Measurements from ENCODE around the gene RAI14.
"Not testable (repeated sequence)": the region's sequence is repeated elsewhere in the genome, so short reads cannot be mapped to it uniquely, and the experiment has no call there.

RAI14 gene

GRCh38 chr5:34722183-34722582 lies 66.1 kb downstream of the RAI14 start:
- Histone ChIP-seq H2AFZ (ENCODE audit: low read length) (no peak overlapping the region), H3K27ac (ENCODE audit: low read length) (no peak overlapping the region), H4K20me1 (ENCODE audit: insufficient read depth, low read length) (no peaks in the 10 kb centered on the region; the same call in 1 of the 2 replicates), H3F3A (ENCODE audit: insufficient read depth, low read length) (no peaks in the 10 kb centered on the region), H3K9ac (ENCODE audit: low read length) (no peak overlapping the region), H3K9me2 (replicated peaks; ENCODE audit: insufficient read depth, low read length) (no peaks in the 10 kb centered on the region), H3K4me2 (ENCODE audit: low read depth, low read length) (no peak overlapping the region), H3K9me3 (replicated peaks; ENCODE audit: insufficient read depth, low read length) (no peaks in the 10 kb centered on the region), H3K27me3 (replicated peaks; ENCODE audit: insufficient read depth, low read length) (no peaks in the 10 kb centered on the region), H3K4me3 (ENCODE audit: low read length) (no peak overlapping the region), H3K79me2 (ENCODE audit: low read length) (no peaks in the 10 kb centered on the region), H3K4me1 (ENCODE audit: low read length) (no peaks in the 10 kb centered on the region), H3K36me3 (replicated peaks; ENCODE audit: insufficient read depth, low read length) (no peaks in the 10 kb centered on the region)
- DNase-seq, result no peak
- TF ChIP-seq EZH2phosphoT487 (IDR thresholded peaks at IDR 0.05; ENCODE audit: low read length), result no peak
- TF ChIP-seq CTCF (IDR thresholded peaks at IDR 0.05; ENCODE audit: low read length), result no peak
- no peak for TF ChIP-seq EZH2 (optimal IDR thresholded peaks at IDR 0.05; ENCODE audit: low read depth, low read length)

GRCh38 chr5:34724741-34725140 lies 68.6 kb downstream of the RAI14 start:
- DNase-seq, result no peak
- Histone ChIP-seq H3K9me2 (replicated peaks; ENCODE audit: insufficient read depth, low read length) (no peaks in the 10 kb centered on the region), H3K4me3 (ENCODE audit: low read length) (no peak overlapping the region), H3K27me3 (replicated peaks; ENCODE audit: insufficient read depth, low read length) (no peaks in the 10 kb centered on the region), H4K20me1 (ENCODE audit: insufficient read depth, low read length) (no peaks in the 10 kb centered on the region; the same call in 1 of the 2 replicates), H3F3A (ENCODE audit: insufficient read depth, low read length) (no peaks in the 10 kb centered on the region), H2AFZ (ENCODE audit: low read length) (no peak overlapping the region), H3K79me2 (ENCODE audit: low read length) (no peaks in the 10 kb centered on the region), H3K9ac (ENCODE audit: low read length) (no peak overlapping the region), H3K27ac (ENCODE audit: low read length) (no peak overlapping the region), H3K4me1 (ENCODE audit: low read length) (no peaks in the 10 kb centered on the region), H3K36me3 (replicated peaks; ENCODE audit: insufficient read depth, low read length) (no peaks in the 10 kb centered on the region), H3K4me2 (ENCODE audit: low read depth, low read length) (no peak overlapping the region), H3K9me3 (replicated peaks; ENCODE audit: insufficient read depth, low read length) (no peaks in the 10 kb centered on the region)
- no peak for TF ChIP-seq EZH2phosphoT487 (IDR thresholded peaks at IDR 0.05; ENCODE audit: low read length)
- no peak for TF ChIP-seq EZH2 (optimal IDR thresholded peaks at IDR 0.05; ENCODE audit: low read depth, low read length)
- no peak for TF ChIP-seq CTCF (IDR thresholded peaks at IDR 0.05; ENCODE audit: low read length)

- not testable (repeated sequence) for H3K9ac ChIP-seq (ENCODE audit: low read length); H3K79me2 ChIP-seq (ENCODE audit: low read length); DNase-seq; H3K9me2 ChIP-seq (replicated peaks; ENCODE audit: insufficient read depth, low read length); H3K36me3 ChIP-seq (replicated peaks; ENCODE audit: insufficient read depth, low read length); H3K4me3 ChIP-seq (ENCODE audit: low read length); H3K9me3 ChIP-seq (replicated peaks; ENCODE audit: insufficient read depth, low read length); H3K4me2 ChIP-seq (ENCODE audit: low read depth, low read length); H2AFZ ChIP-seq (ENCODE audit: low read length); H3K27ac ChIP-seq (ENCODE audit: low read length); H3K27me3 ChIP-seq (replicated peaks; ENCODE audit: insufficient read depth, low read length); H3K4me1 ChIP-seq (ENCODE audit: low read length); H3F3A ChIP-seq (ENCODE audit: insufficient read depth, low read length); H4K20me1 ChIP-seq (ENCODE audit: insufficient read depth, low read length)
Observed at GRCh38 chr5:34727166-34727749, 71.1 kb downstream of the RAI14 start.

- Histone ChIP-seq H3K27ac (ENCODE audit: low read length) (no peak overlapping the region), H3K9me2 (replicated peaks; ENCODE audit: insufficient read depth, low read length) (no peaks in the 10 kb centered on the region), H3K4me1 (ENCODE audit: low read length) (no peaks in the 10 kb centered on the region), H3K36me3 (replicated peaks; ENCODE audit: insufficient read depth, low read length) (no peaks in the 10 kb centered on the region), H3K9ac (ENCODE audit: low read length) (no peak overlapping the region), H4K20me1 (ENCODE audit: insufficient read depth, low read length) (no peaks in the 10 kb centered on the region; the same call in 1 of the 2 replicates), H3K4me2 (ENCODE audit: low read depth, low read length) (no peak overlapping the region), H3K27me3 (replicated peaks; ENCODE audit: insufficient read depth, low read length) (no peaks in the 10 kb centered on the region), H2AFZ (ENCODE audit: low read length) (no peak overlapping the region), H3K9me3 (replicated peaks; ENCODE audit: insufficient read depth, low read length) (no peaks in the 10 kb centered on the region), H3K79me2 (ENCODE audit: low read length) (no peaks in the 10 kb centered on the region), H3F3A (ENCODE audit: insufficient read depth, low read length) (no peaks in the 10 kb centered on the region), H3K4me3 (ENCODE audit: low read length) (no peak overlapping the region)
- no peak for TF ChIP-seq EZH2 (optimal IDR thresholded peaks at IDR 0.05; ENCODE audit: low read depth, low read length)
- no peak for TF ChIP-seq CTCF (IDR thresholded peaks at IDR 0.05; ENCODE audit: low read length)
- TF ChIP-seq EZH2phosphoT487 (IDR thresholded peaks at IDR 0.05; ENCODE audit: low read length), result no peak
- no peak for DNase-seq
Observed at GRCh38 chr5:34728236-34728635, 72.1 kb downstream of the RAI14 start.

Data from MM.1S (cell line).